Trophoblast cell (in vitro differentiated cells and primary cell): ENCODE measurements around the gene PTPN1.
"Not testable (repeated sequence)": the region's sequence is repeated elsewhere in the genome, so short reads cannot be mapped to it uniquely, and the experiment has no call there.

ENCODE experiments used
- DNase-seq, 2 donors: peaks; one replicate each; pipeline ENCODE4 v3.0.0-alpha.2; 2016
- H2AFZ ChIP-seq: 2 replicates; pipeline ENCODE4 v1.6.1; 2013; ENCODE audit warnings: low read length, moderate library complexity, mild to moderate bottlenecking; ENCODE audit not compliant: insufficient read depth, poor library complexity
- H2AK5ac ChIP-seq: 2 replicates; pipeline ENCODE4 v1.6.1; 2013; ENCODE audit warnings: mild to moderate bottlenecking, low read length
- H2BK120ac ChIP-seq: 2 replicates; pipeline ENCODE4 v1.6.1; 2013; ENCODE audit warnings: low read length, mild to moderate bottlenecking, moderate library complexity; ENCODE audit not compliant: insufficient read depth, poor library complexity
- H2BK12ac ChIP-seq: 2 replicates; pipeline ENCODE4 v1.6.1; 2013; ENCODE audit warnings: mild to moderate bottlenecking, low read length, moderate library complexity
- H2BK5ac ChIP-seq: 2 replicates; pipeline ENCODE4 v1.6.1; 2013; ENCODE audit warnings: low read length, low read depth, moderate library complexity, mild to moderate bottlenecking; ENCODE audit not compliant: poor library complexity
- H3K14ac ChIP-seq: 2 replicates; pipeline ENCODE4 v1.6.1; 2013; ENCODE audit warnings: mild to moderate bottlenecking, low read length
- H3K18ac ChIP-seq: 2 replicates; pipeline ENCODE4 v1.6.1; 2013; ENCODE audit warnings: mild to moderate bottlenecking, low read length
- H3K23ac ChIP-seq: 2 replicates; pipeline ENCODE4 v1.6.1; 2013; ENCODE audit warnings: low read length
- H3K27ac ChIP-seq: 2 replicates; pipeline ENCODE4 v1.5.1; 2013; ENCODE audit warnings: low read depth, mild to moderate bottlenecking, inconsistent platforms, low read length, moderate library complexity
- H3K27me3 ChIP-seq: 2 replicates; pipeline ENCODE4 v1.6.1; 2013; ENCODE audit warnings: inconsistent platforms, mild to moderate bottlenecking, low read length, moderate library complexity; ENCODE audit not compliant: insufficient read depth
- H3K36me3 ChIP-seq, 2 experiments: 1 replicate in 1 of 2; 2 replicates in 1 of 2; pipeline ENCODE4 v1.6.1; 2013; ENCODE audit warnings: low read length in 2 of 2, mild to moderate bottlenecking in 2 of 2, moderate library complexity in 1 of 2; ENCODE audit not compliant: insufficient read depth in 2 of 2, control insufficient read depth in 1 of 2
- H3K4ac ChIP-seq: 2 replicates; pipeline ENCODE4 v1.6.1; 2013; ENCODE audit warnings: low read depth, mild to moderate bottlenecking, low read length, moderate library complexity
- H3K4me1 ChIP-seq, 2 experiments: 1 replicate in 1 of 2; 2 replicates in 1 of 2; pipeline ENCODE4 v1.6.1; 2013; ENCODE audit warnings: low read length in 2 of 2, mild to moderate bottlenecking in 2 of 2, moderate library complexity in 1 of 2; ENCODE audit not compliant: insufficient read depth in 2 of 2, control insufficient read depth in 1 of 2
- H3K4me2 ChIP-seq: 2 replicates; pipeline ENCODE4 v1.6.1; 2013; ENCODE audit warnings: inconsistent platforms, mild to moderate bottlenecking, low read length, moderate library complexity
- H3K4me3 ChIP-seq: 2 replicates; pipeline ENCODE4 v1.5.1; 2013; ENCODE audit warnings: mild to moderate bottlenecking, low read depth, low read length, inconsistent platforms
- H3K79me1 ChIP-seq: one replicate; pipeline ENCODE4 v1.6.1; 2013; ENCODE audit warnings: low read length
- H3K79me2 ChIP-seq: 2 replicates; pipeline ENCODE4 v1.6.1; 2013; ENCODE audit warnings: low read length, mild to moderate bottlenecking; ENCODE audit not compliant: control insufficient read depth, insufficient read depth, poor library complexity
- H3K9ac ChIP-seq: 2 replicates; pipeline ENCODE4 v1.6.1; 2013; ENCODE audit warnings: mild to moderate bottlenecking, low read length
- H3K9me3 ChIP-seq: 2 replicates; pipeline ENCODE4 v1.6.1; 2013; ENCODE audit warnings: low read depth, mild to moderate bottlenecking, control low read depth, inconsistent platforms, low read length; ENCODE audit not compliant: insufficient read depth
- H4K12ac ChIP-seq: 2 replicates; pipeline ENCODE4 v1.6.1; 2013; ENCODE audit warnings: low read depth, mild to moderate bottlenecking, low read length, moderate library complexity
- H4K8ac ChIP-seq: 2 replicates; pipeline ENCODE4 v1.6.1; 2013; ENCODE audit warnings: low read depth, mild to moderate bottlenecking, low read length, moderate library complexity
- H4K91ac ChIP-seq: one replicate; pipeline ENCODE4 v1.6.1; 2013; ENCODE audit warnings: low read depth, mild to moderate bottlenecking, low read length, moderate library complexity
- WGBS: extraction: QIAGEN DNeasy Blood & Tissue Kit; methylation state at CpG from one replicate; pipeline ENCODE4 v1.1.7; 2013; ENCODE audit warnings: missing lambda C conversion rate; ENCODE audit not compliant: insufficient read length, insufficient coverage; ENCODE audit errors: extremely low coverage; 5-methylcytosine and 5-hydroxymethylcytosine counted together

PTPN1 gene

DNA sequence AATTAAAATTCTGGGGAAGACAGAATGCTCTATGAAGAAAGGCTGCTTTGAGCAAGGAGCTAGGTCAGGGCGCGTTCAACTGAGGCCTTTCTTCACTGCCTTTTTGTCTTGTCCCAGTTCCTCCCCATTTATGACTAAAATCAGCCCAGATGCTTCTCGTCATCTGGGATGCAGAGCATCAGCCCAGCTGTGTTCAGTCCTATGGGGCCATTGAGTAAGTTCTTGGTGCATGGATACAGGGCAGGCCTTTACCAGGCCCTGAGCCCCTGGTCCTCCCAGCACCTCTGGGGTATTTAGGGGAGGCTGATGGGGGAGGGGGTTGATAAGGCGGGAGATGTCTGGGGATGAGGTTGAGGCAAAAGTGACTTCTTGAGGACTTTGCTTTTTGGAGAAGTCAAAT is 55.7 kb downstream of the PTPN1 start:
- Histone ChIP-seq H3K4me1 (peaks cover 12 to 18% of the 10 kb centered on the region in 2 experiments), H2BK12ac (no peak overlapping the region), H3K14ac (no peak overlapping the region), H4K12ac (no peak overlapping the region), H2AK5ac (no peak overlapping the region), H3K27ac (no peak overlapping the region), H3K23ac (no peak overlapping the region), H3K9ac (no peak overlapping the region), H3K36me3 (peaks cover 21 to 34% of the 10 kb centered on the region in 2 experiments), H3K27me3 (no peaks in the 10 kb centered on the region), H3K4ac (no peak overlapping the region), H2BK5ac (no peak overlapping the region), H2BK120ac (no peak overlapping the region), H4K8ac (no peak overlapping the region), H2AFZ (no peak overlapping the region), H3K4me2 (no peak overlapping the region), H4K91ac (no peak overlapping the region), H3K79me2 (peaks cover 2% of the 10 kb centered on the region), H3K79me1 (peaks cover 9% of the 10 kb centered on the region), H3K18ac (no peak overlapping the region), H3K9me3 (no peaks in the 10 kb centered on the region), H3K4me3 (no peak overlapping the region)
- no peak for DNase-seq
- WGBS = no CpG with 5 or more reads among the region's 4 CpGs

GRCh38 chr20:50567860-50568548 is 57.8 kb downstream of the PTPN1 start:
- Histone ChIP-seq H3K36me3 (peaks cover 15 to 28% of the 10 kb centered on the region in 2 experiments), H3K9me3 (no peaks in the 10 kb centered on the region), H4K12ac (no peak overlapping the region), H3K79me2 (no peaks in the 10 kb centered on the region), H3K27ac (no peak overlapping the region), H4K8ac (no peak overlapping the region), H3K18ac (no peak overlapping the region), H2BK5ac (no peak overlapping the region), H3K4me3 (no peak overlapping the region), H3K4me2 (no peak overlapping the region), H4K91ac (no peak overlapping the region), H3K14ac (no peak overlapping the region), H2BK120ac (no peak overlapping the region), H2AFZ (no peak overlapping the region), H3K4ac (no peak overlapping the region), H3K79me1 (peaks cover 2% of the 10 kb centered on the region), H3K4me1 (peaks cover 4 to 5% of the 10 kb centered on the region in 2 experiments), H2AK5ac (no peak overlapping the region), H2BK12ac (no peak overlapping the region), H3K23ac (no peak overlapping the region), H3K27me3 (no peaks in the 10 kb centered on the region), H3K9ac (no peak overlapping the region)
- DNase-seq = peak; percentile 88 to 92
- no CpG with 5 or more reads among the region's 18 CpGs for WGBS

DNA sequence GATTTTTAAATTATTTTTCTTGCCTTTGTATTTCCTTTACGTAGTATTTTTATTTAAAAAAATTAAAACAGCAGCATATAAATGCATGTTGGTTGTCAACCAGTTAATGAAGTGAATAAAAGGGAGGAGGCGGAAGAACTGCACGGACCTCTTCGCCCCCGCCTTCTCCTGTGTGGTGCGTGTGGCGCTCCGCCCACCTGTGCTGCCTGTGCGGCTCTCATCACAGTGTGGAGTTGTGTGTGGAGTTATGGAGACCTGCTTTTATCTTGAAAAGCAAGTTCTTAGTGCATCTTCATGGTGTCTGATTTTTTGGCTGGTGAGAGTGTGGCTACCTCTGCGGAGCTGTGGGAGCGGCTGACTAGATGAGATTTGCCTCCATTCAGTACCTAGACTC is 58.4 kb downstream of the PTPN1 start:
- Histone ChIP-seq H2BK12ac (no peak overlapping the region), H3K4me1 (peaks cover 4 to 5% of the 10 kb centered on the region in 2 experiments), H4K8ac (no peak overlapping the region), H3K36me3 (peaks cover 15 to 25% of the 10 kb centered on the region in 2 experiments), H3K4ac (no peak overlapping the region), H3K18ac (no peak overlapping the region), H2AFZ (no peak overlapping the region), H4K12ac (no peak overlapping the region), H3K23ac (no peak overlapping the region), H2AK5ac (no peak overlapping the region), H3K27me3 (no peaks in the 10 kb centered on the region), H3K79me2 (no peaks in the 10 kb centered on the region), H3K4me2 (no peak overlapping the region), H3K27ac (no peak overlapping the region), H3K79me1 (peaks cover 2% of the 10 kb centered on the region), H4K91ac (no peak overlapping the region), H3K14ac (no peak overlapping the region), H3K9ac (no peak overlapping the region), H2BK5ac (no peak overlapping the region), H3K4me3 (no peak overlapping the region), H3K9me3 (no peaks in the 10 kb centered on the region), H2BK120ac (no peak overlapping the region)
- no peak for DNase-seq
- WGBS = no CpG with 5 or more reads among the region's 11 CpGs

DNA sequence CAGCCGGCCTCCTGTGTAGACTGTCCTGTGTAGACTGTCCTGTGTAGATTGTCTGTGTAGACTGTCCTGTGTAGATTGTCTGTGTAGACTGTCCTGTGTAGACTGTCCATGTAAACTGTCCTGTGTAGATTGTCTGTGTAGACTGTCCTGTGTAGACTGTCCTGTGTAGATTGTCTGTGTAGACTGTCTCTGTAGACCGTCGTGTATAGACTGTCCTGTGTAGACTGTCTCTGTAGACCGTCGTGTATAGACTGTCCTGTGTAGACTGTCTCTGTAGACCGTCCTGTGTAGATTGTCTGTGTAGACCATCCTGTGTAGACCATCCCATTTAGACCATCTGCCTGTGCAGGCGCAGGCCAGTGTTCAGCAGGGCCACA is 59.3 kb downstream of the PTPN1 start:
- H4K8ac ChIP-seq, H2BK5ac ChIP-seq, H3K23ac ChIP-seq, H3K9ac ChIP-seq, H3K4me3 ChIP-seq, H3K4me2 ChIP-seq, H3K27me3 ChIP-seq, H3K79me2 ChIP-seq, H3K9me3 ChIP-seq, H3K4me1 ChIP-seq, H2BK12ac ChIP-seq, DNase-seq, H3K4ac ChIP-seq, H3K79me1 ChIP-seq, H4K91ac ChIP-seq, H2AFZ ChIP-seq: not testable (repeated sequence)
- peak overlapping the region; percentile 10 for H2BK120ac ChIP-seq
- peaks cover 18 to 28% of the 10 kb centered on the region in 2 experiments for H3K36me3 ChIP-seq
- peak overlapping the region; percentile 9 for H3K18ac ChIP-seq
- peak overlapping the region; percentile 0 for H3K27ac ChIP-seq
- H4K12ac ChIP-seq = peak overlapping the region; percentile 52
- WGBS = no CpG with 5 or more reads among the region's 7 CpGs
- H2AK5ac ChIP-seq = peak overlapping the region; percentile 34
- peak overlapping the region; percentile 16 for H3K14ac ChIP-seq
